H1 (cell line): Measurements from ENCODE around the gene AGPAT4. TPM values are rescaled to one million over a fixed set of nuclear protein-coding genes. Genes with fewer than 3 reads are reported as not detected.

Experiments
- CTCF ChIA-PET: fragments of 300-600 bp; sonication (Branson Sonifier 250); formaldehyde crosslinking; loops from one replicate; lab custom pipeline; 2021; ENCODE audit not compliant: partially characterized antibody; lab: Charles Lee
- POLR2A ChIA-PET: fragments of 300-600 bp; sonication (Branson Sonifier 250); formaldehyde crosslinking; loops from one replicate; lab custom pipeline; 2021; ENCODE audit warnings: inconsistent platforms; ENCODE audit not compliant: partially characterized antibody; lab: Charles Lee
- DNase-seq, 2 experiments: peaks; one replicate each; pipeline versions ENCODE4 v3.0.0 to v3.0.0-alpha.2; 2010 to 2022; ENCODE audit warnings: low spot score in 2 of 2, low read depth in 1 of 2, mixed read lengths in 1 of 2
- FAIRE-seq: peaks from 2 replicates; lab custom pipeline; 2011; peaks lifted over from hg19 to GRCh38; lab: Jason Lieb, UNC
- H2AFZ ChIP-seq: 2 replicates; pipeline ENCODE4 v1.8.1; 2012; ENCODE audit warnings: low read length, inconsistent platforms
- H2AK5ac ChIP-seq: 2 replicates; pipeline ENCODE4 v1.6.1; 2013; ENCODE audit warnings: low read depth, low read length
- H2BK120ac ChIP-seq: replicated peaks from 2 replicates; pipeline ENCODE3; 2013; ENCODE audit warnings: low read depth, low read length, inconsistent platforms
- H2BK12ac ChIP-seq: 2 replicates; pipeline ENCODE4 v1.6.1; 2013; ENCODE audit warnings: low read depth, low read length
- H2BK15ac ChIP-seq: 2 replicates; pipeline ENCODE4 v1.6.1; 2013; ENCODE audit warnings: low read length
- H2BK20ac ChIP-seq: 2 replicates; pipeline ENCODE4 v1.6.1; 2013; ENCODE audit warnings: low read length
- H2BK5ac ChIP-seq: 2 replicates; pipeline ENCODE4 v1.6.1; 2013; ENCODE audit warnings: low read depth, low read length
- H3K14ac ChIP-seq: 2 replicates; pipeline ENCODE4 v1.6.1; 2013; ENCODE audit warnings: inconsistent platforms; ENCODE audit not compliant: insufficient read length
- H3K18ac ChIP-seq: 2 replicates; pipeline ENCODE4 v1.6.1; 2013; ENCODE audit warnings: low read length; ENCODE audit errors: extremely low read depth
- H3K23ac ChIP-seq: 2 replicates; pipeline ENCODE4 v1.6.1; 2013; ENCODE audit warnings: inconsistent platforms; ENCODE audit not compliant: insufficient read length
- H3K23me2 ChIP-seq: 2 replicates; pipeline ENCODE4 v1.6.1; 2013; ENCODE audit warnings: low read depth, low read length
- H3K27ac ChIP-seq: 2 replicates; pipeline ENCODE4 v1.6.1; 2011; ENCODE audit warnings: low read depth, low read length, inconsistent platforms
- H3K27me3 ChIP-seq, 4 experiments: replicated peaks in 1 of 4; 1 replicate in 1 of 4; 2 replicates in 3 of 4; pipeline versions ENCODE4 v1.6.1 to v1.8.1; 2011 to 2013; ENCODE audit warnings: low read length in 3 of 4, mild to moderate bottlenecking in 3 of 4, inconsistent platforms in 2 of 4, mixed read lengths in 2 of 4, moderate library complexity in 1 of 4; ENCODE audit not compliant: control insufficient read depth in 3 of 4, insufficient read depth in 3 of 4; ENCODE audit errors: extremely low read depth in 1 of 4
- H3K36me3 ChIP-seq, 4 experiments: 2 replicates each; pipeline versions ENCODE4 v1.6.1 to v1.8.1; 2011 to 2013; ENCODE audit warnings: mild to moderate bottlenecking in 4 of 4, low read length in 3 of 4, moderate library complexity in 2 of 4, control low read depth in 1 of 4, inconsistent platforms in 1 of 4; ENCODE audit not compliant: insufficient read depth in 4 of 4, control insufficient read depth in 2 of 4
- H3K4ac ChIP-seq: replicated peaks from 2 replicates; pipeline ENCODE3; 2013; ENCODE audit warnings: low read length, low read depth, mixed read lengths, inconsistent platforms; ENCODE audit not compliant: insufficient read length
- H3K4me1 ChIP-seq, 4 experiments: replicated peaks in 1 of 4; 1 replicate in 1 of 4; 2 replicates in 3 of 4; pipeline versions ENCODE4 v1.6.1 to v1.8.1; 2011 to 2013; ENCODE audit warnings: low read length in 3 of 4, inconsistent platforms in 2 of 4, mixed read lengths in 1 of 4; ENCODE audit not compliant: insufficient read depth in 4 of 4, control insufficient read depth in 3 of 4
- H3K4me2 ChIP-seq, 2 experiments: 2 replicates each; pipeline versions ENCODE4 v1.6.1 to v1.8.1; 2011 to 2013; ENCODE audit warnings: low read depth in 2 of 2, low read length in 2 of 2, control low read depth in 1 of 2, inconsistent platforms in 1 of 2, mild to moderate bottlenecking in 1 of 2; ENCODE audit not compliant: insufficient read depth in 1 of 2
- H3K4me3 ChIP-seq, 4 experiments: fragments of 200-600, 300-600 bp in 1 of 4; sonication (generic), shearing (Covaris generic), sonication (Bioruptor Twin) in 1 of 4; 2 replicates each; pipeline versions ENCODE4 v1.5.1 to v1.8.1; 2011 to 2016; ENCODE audit warnings: low read length in 4 of 4, low read depth in 3 of 4, control low read depth in 2 of 4, inconsistent platforms in 2 of 4, mild to moderate bottlenecking in 2 of 4, mixed read lengths in 1 of 4, moderate library complexity in 1 of 4; ENCODE audit not compliant: insufficient read depth in 2 of 4; ENCODE audit errors: extremely low read depth in 1 of 4
- H3K56ac ChIP-seq: replicated peaks from 2 replicates; pipeline ENCODE3; 2013; ENCODE audit warnings: low read depth, mild to moderate bottlenecking, mixed read lengths, low read length, inconsistent platforms; ENCODE audit not compliant: insufficient read length
- H3K79me1 ChIP-seq: 2 replicates; pipeline ENCODE4 v1.6.1; 2013; ENCODE audit warnings: low read depth, low read length, control low read depth
- H3K79me2 ChIP-seq, 2 experiments: 2 replicates each; pipeline versions ENCODE4 v1.6.1 to v1.8.1; 2012 to 2013; ENCODE audit warnings: low read length in 2 of 2, mild to moderate bottlenecking in 2 of 2, inconsistent platforms in 1 of 2; ENCODE audit not compliant: insufficient read depth in 2 of 2, control insufficient read depth in 1 of 2
- H3K9ac ChIP-seq, 4 experiments: replicated peaks in 1 of 4; 1 replicate in 1 of 4; 2 replicates in 3 of 4; pipeline versions ENCODE4 v1.6.1 to v1.8.1; 2011 to 2013; ENCODE audit warnings: low read depth in 3 of 4, low read length in 3 of 4, control low read depth in 2 of 4, mild to moderate bottlenecking in 2 of 4, moderate library complexity in 2 of 4, inconsistent platforms in 1 of 4; ENCODE audit errors: extremely low read depth in 1 of 4
- H3K9me3 ChIP-seq, 2 experiments: 2 replicates each; pipeline versions ENCODE4 v1.6.1 to v1.8.1; 2012 to 2013; ENCODE audit warnings: mild to moderate bottlenecking in 2 of 2, moderate library complexity in 2 of 2, control low read depth in 1 of 2, inconsistent platforms in 1 of 2, low read depth in 1 of 2, low read length in 1 of 2, mixed read lengths in 1 of 2; ENCODE audit not compliant: insufficient read depth in 2 of 2
- H4K20me1 ChIP-seq, 2 experiments: replicated peaks in 1 of 2; 2 replicates each; pipeline versions ENCODE3 to v1.8.1; 2011 to 2013; ENCODE audit warnings: inconsistent platforms in 2 of 2, low read length in 2 of 2, mild to moderate bottlenecking in 1 of 2; ENCODE audit not compliant: insufficient read depth in 2 of 2, control insufficient read depth in 1 of 2
- H4K5ac ChIP-seq: 2 replicates; pipeline ENCODE4 v1.6.1; 2013; ENCODE audit warnings: low read length, low read depth, mixed read lengths, inconsistent platforms; ENCODE audit not compliant: insufficient read length
- H4K8ac ChIP-seq: 2 replicates; pipeline ENCODE4 v1.8.0; 2013; ENCODE audit warnings: mild to moderate bottlenecking, moderate library complexity, low read length, inconsistent platforms; ENCODE audit not compliant: insufficient read depth; ENCODE audit errors: extremely low read depth
- H4K91ac ChIP-seq: replicated peaks from 2 replicates; pipeline ENCODE3; 2013; ENCODE audit warnings: low read length, mixed read lengths, inconsistent platforms; ENCODE audit not compliant: insufficient read length
- EP300 ChIP-seq, 2 experiments: IDR thresholded peaks; 1 replicate in 1 of 2; 2 replicates in 1 of 2; pipeline ENCODE4 v1.6.1; 2011 to 2012; ENCODE audit warnings: low read depth in 2 of 2, low read length in 2 of 2, mild to moderate bottlenecking in 2 of 2, borderline replicate concordance in 1 of 2, inconsistent platforms in 1 of 2, moderate library complexity in 1 of 2
- WGBS, 2 experiments: shearing (Covaris generic) in 1 of 2; methylation state at CpG; one replicate each; pipeline versions ENCODE4 v1.1.6 to v1.1.7; 2013 to 2015; ENCODE audit warnings: low lambda C conversion rate in 2 of 2, mixed read lengths in 2 of 2, inconsistent platforms in 1 of 2, low coverage in 1 of 2, missing lambda C conversion rate in 1 of 2; ENCODE audit not compliant: insufficient replicate concordance in 2 of 2, insufficient coverage in 1 of 2, insufficient read length in 1 of 2; ENCODE audit errors: extremely low coverage in 1 of 2, missing lambda C conversion rate in 1 of 2; 5-methylcytosine and 5-hydroxymethylcytosine counted together
- polyA plus RNA-seq, 7 experiments: library from polyadenylated mRNA; depleted of rRNA in 3 of 7; stranded (reverse) in 5 of 7; unstranded in 2 of 7; fragments of >200 nt in 5 of 7; fragments of 200-250 nt in 2 of 7; gene quantifications; 1 replicate in 5 of 7; 2 replicates in 1 of 7; 4 replicates in 1 of 7; pipeline versions ENCODE4 v1.2.1 to v1.2.3, GENCODE V29; 2011 to 2013; ENCODE audit warnings: missing spikeins in 2 of 7, mixed read lengths in 2 of 7
- total RNA-seq: library from RNA; stranded (reverse); fragmentation: NEBNext Ultra II Directional; extraction: Animal tissue kit (Norgen Biotek cat#: 25700); gene quantifications from 2 replicates; pipeline ENCODE4 v1.2.1, GENCODE V29; 2021

The AGPAT4 gene
- total and polyA plus RNA-seq, 2 of the 8 experiments (the other 6 are each of a cell fraction or from before 2014, with no cell fraction given), result 13.5 to 23.8 TPM

DNA sequence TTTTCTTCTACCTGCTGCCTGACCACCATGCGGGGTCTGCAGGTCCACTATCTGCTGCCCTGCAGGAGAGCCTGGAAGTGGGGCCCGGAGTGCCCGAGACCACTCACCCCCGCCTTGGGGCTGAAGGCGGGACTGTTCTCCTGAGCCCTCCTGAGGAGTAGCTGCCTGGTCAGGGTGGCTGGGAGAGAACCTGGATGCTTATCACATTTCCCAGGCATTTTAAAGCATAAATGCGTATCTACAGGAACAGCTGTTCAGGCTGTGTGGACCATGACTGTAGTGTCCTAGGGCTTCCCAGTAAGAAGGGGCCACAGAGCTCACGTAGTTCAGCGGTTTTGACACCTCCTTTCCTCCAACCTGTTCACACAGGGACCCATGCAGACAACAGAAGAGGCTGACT, 123.3 kb downstream of the AGPAT4 start:
- Histone ChIP-seq H3K4me3 (no peak overlapping the region), H3K4me1 (no peaks in the 10 kb centered on the region), H2AK5ac (no peak overlapping the region), H4K91ac (no peak overlapping the region), H3K27ac (no peak overlapping the region), H3K79me2 (no peaks in the 10 kb centered on the region), H3K23ac (no peak overlapping the region), H4K5ac (no peak overlapping the region), H4K20me1 (peaks cover 2 to 7% of the 10 kb centered on the region in 2 experiments), H4K8ac (no peak overlapping the region), H3K4ac (no peak overlapping the region), H3K23me2 (no peaks in the 10 kb centered on the region), H3K27me3 (no peaks in the 10 kb centered on the region), H3K56ac (no peak overlapping the region), H3K14ac (no peak overlapping the region), H2AFZ (no peak overlapping the region), H3K9ac (no peak overlapping the region), H3K36me3 (peaks cover 0 to 21% (median 10%) of the 10 kb centered on the region in 4 experiments; a peak in 6 of 8 replicates), H3K18ac (no peak overlapping the region), H3K9me3 (no peaks in the 10 kb centered on the region), H2BK120ac (no peak overlapping the region), H3K79me1 (no peaks in the 10 kb centered on the region; the same call in 1 of the 2 replicates), H2BK20ac (no peak overlapping the region), H2BK15ac (no peak overlapping the region), H2BK12ac (no peak overlapping the region), H2BK5ac (no peak overlapping the region), H3K4me2 (no peak overlapping the region)
- ChIA-PET CTCF (interaction anchor here (0.6 to 5.8 kb wide), 10 partner anchors 9 to 417 kb away, joined by 3 to 40 read pairs (median 4); no protein-coding TSS in a partner anchor), POLR2A (interaction anchor here (0.8 kb wide), 1 partner anchor 122 kb away, joined by 3 read pairs; no protein-coding TSS in a partner anchor)
- FAIRE-seq (no peak), DNase-seq (no peak)
- TF ChIP-seq EP300 (IDR thresholded peaks at IDR 0.05; ENCODE audit: borderline replicate concordance in 1 of 2, low read depth in 2 of 2, low read length in 2 of 2), result no peak
- 94% methylated on average over 8 of the region's 8 CpGs; no CpG with 5 or more reads in 1 of the 2 experiments for WGBS, 2 experiments
